K562 (cell line): ENCODE data around the gene ZNF805.

Experiments used
- ETV6 ChIP-seq, 3 experiments: fragments of 150-350 bp in 1 of 3; sonication (generic) in 1 of 3; formaldehyde crosslinking in 1 of 3; IDR thresholded peaks; 2 replicates each; pipeline versions ENCODE4 v1.6.1 to v1.8.0; 2014 to 2022; ENCODE audit warnings: borderline replicate concordance in 2 of 3, low read depth in 2 of 3, antibody characterized with exemption in 1 of 3, low read length in 1 of 3, mild to moderate bottlenecking in 1 of 3, missing genetic modification reagents in 1 of 3
- PHF8 ChIP-seq: fragments of 200-600 bp; sonication (generic); IDR thresholded peaks from 2 replicates; pipeline ENCODE4 v1.6.1; 2012; ENCODE audit warnings: mixed run types, mild to moderate bottlenecking, inconsistent platforms, low read length, moderate library complexity, borderline replicate concordance
- POLR2AphosphoS5 ChIP-seq: IDR thresholded peaks from 2 replicates; pipeline ENCODE4 v1.6.1; 2011; ENCODE audit warnings: mild to moderate bottlenecking, low read depth, low read length, moderate library complexity; ENCODE audit not compliant: control insufficient read depth, insufficient read depth
- SETDB1 ChIP-seq: IDR thresholded peaks from one replicate; pipeline ENCODE4 v1.6.1; 2012; ENCODE audit warnings: low read length, control low read depth, inconsistent platforms
- TF ChIP-seq, protein P1 (sequence below): sonication (generic); formaldehyde crosslinking; IDR thresholded peaks from 2 replicates; pipeline ENCODE4 v1.8.0; 2022; ENCODE audit warnings: missing genetic modification reagents, mild to moderate bottlenecking, borderline replicate concordance
- TF ChIP-seq, protein P2 (sequence below): sonication (generic); formaldehyde crosslinking; IDR thresholded peaks from 2 replicates; pipeline ENCODE4 v1.8.1; 2022; ENCODE audit warnings: missing genetic modification reagents

DNA sequence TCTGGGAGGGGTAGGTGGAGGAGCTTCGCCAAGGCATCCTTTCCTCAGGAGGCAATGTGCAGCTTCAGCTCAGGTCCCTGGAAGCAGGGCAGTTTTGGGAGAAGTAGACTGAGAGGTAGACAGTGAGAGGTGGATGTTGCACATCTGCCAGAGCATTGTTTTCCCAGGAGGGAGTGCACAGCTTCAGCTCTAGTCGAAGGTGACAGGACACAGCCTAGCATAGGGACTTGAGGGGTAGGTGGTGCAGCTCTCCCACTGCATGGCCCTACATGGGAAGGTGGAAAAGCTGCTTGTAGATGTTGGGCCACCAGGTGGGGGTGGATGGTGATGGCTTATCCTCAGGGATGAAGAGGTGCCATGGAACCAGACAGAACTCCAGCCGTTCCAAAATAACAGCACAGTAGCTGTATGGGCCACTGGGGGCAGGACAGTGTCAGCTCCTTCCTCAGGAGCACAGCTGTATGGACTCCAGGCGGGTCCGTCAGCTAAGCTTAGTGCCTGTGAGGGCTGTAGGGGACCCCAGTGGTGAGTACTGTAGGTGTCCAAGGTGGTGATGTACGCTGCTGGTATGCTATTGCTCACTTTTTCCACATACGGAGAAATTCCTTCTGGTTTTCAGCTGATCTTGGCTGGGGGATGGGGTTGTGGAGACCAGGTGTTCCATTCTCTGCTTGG lies 62.4 kb downstream of the ZNF805 start:
- TF ChIP-seq PHF8, result no peak
- TF ChIP-seq, protein P1, sequence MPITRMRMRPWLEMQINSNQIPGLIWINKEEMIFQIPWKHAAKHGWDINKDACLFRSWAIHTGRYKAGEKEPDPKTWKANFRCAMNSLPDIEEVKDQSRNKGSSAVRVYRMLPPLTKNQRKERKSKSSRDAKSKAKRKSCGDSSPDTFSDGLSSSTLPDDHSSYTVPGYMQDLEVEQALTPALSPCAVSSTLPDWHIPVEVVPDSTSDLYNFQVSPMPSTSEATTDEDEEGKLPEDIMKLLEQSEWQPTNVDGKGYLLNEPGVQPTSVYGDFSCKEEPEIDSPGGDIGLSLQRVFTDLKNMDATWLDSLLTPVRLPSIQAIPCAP, result no peak
- peak; percentile 14; the same call in 1 of the 2 replicates for TF ChIP-seq POLR2AphosphoS5
- TF ChIP-seq, protein P2, sequence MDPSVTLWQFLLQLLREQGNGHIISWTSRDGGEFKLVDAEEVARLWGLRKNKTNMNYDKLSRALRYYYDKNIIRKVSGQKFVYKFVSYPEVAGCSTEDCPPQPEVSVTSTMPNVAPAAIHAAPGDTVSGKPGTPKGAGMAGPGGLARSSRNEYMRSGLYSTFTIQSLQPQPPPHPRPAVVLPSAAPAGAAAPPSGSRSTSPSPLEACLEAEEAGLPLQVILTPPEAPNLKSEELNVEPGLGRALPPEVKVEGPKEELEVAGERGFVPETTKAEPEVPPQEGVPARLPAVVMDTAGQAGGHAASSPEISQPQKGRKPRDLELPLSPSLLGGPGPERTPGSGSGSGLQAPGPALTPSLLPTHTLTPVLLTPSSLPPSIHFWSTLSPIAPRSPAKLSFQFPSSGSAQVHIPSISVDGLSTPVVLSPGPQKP (CRISPR knock-in tag), result no peak
- TF ChIP-seq SETDB1, result no peak
- TF ChIP-seq ETV6 (IDR thresholded peaks at IDR 0.05; ENCODE audit: borderline replicate concordance in 1 of 2, low read depth in 2 of 2, low read length in 1 of 2), result no peak
- TF ChIP-seq ETV6 (CRISPR knock-in tag; IDR thresholded peaks at IDR 0.05; ENCODE audit: borderline replicate concordance), result no peak
